ENCODE data around the gene EYA3. TPM values are rescaled to one million over a fixed set of nuclear protein-coding genes. Genes with fewer than 3 reads are reported as not detected.

EYA3 gene
- total RNA-seq, 1 donor from 2014 or later, result 15.7 TPM

GRCh38 chr1:27981145-27981544, 107.3 kb downstream of the EYA3 start:
- H3K4me1 Mint-ChIP-seq (ENCODE audit: low read depth), result no peaks in the 10 kb centered on the region
- H3K27me3 Mint-ChIP-seq (ENCODE audit: low read depth), result no peaks in the 10 kb centered on the region
- H3K4me3 Mint-ChIP-seq (ENCODE audit: unreplicated experiment), result no peak overlapping the region
- H3K9me3 Mint-ChIP-seq (ENCODE audit: low read depth), result no peaks in the 10 kb centered on the region
- no peak overlapping the region for H3K27ac Mint-ChIP-seq (ENCODE audit: unreplicated experiment)
- H3K36me3 Mint-ChIP-seq (ENCODE audit: low read depth), result peaks cover 10% of the 10 kb centered on the region
- no peak for TF ChIP-seq CTCF (IDR thresholded peaks at IDR 0.05)
- DNase-seq (ENCODE audit: low spot score), result no peak

GRCh38 chr1:27980216-27980845, 108.1 kb downstream of the EYA3 start:
- no peaks in the 10 kb centered on the region for H3K27me3 Mint-ChIP-seq (ENCODE audit: low read depth)
- no peak for DNase-seq (ENCODE audit: low spot score)
- TF ChIP-seq CTCF (IDR thresholded peaks at IDR 0.05), result no peak
- H3K27ac Mint-ChIP-seq (ENCODE audit: unreplicated experiment), result peak overlapping the region; percentile 50
- no peak overlapping the region for H3K4me3 Mint-ChIP-seq (ENCODE audit: unreplicated experiment)
- no peaks in the 10 kb centered on the region for H3K4me1 Mint-ChIP-seq (ENCODE audit: low read depth)
- H3K9me3 Mint-ChIP-seq (ENCODE audit: low read depth), result no peaks in the 10 kb centered on the region
- peaks cover 7% of the 10 kb centered on the region for H3K36me3 Mint-ChIP-seq (ENCODE audit: low read depth)

- DNase-seq (ENCODE audit: low spot score), result no peak
- Mint-ChIP-seq H3K4me1 (ENCODE audit: low read depth) (no peaks in the 10 kb centered on the region), H3K4me3 (ENCODE audit: unreplicated experiment) (no peak overlapping the region), H3K36me3 (ENCODE audit: low read depth) (peaks cover 6% of the 10 kb centered on the region), H3K9me3 (ENCODE audit: low read depth) (no peaks in the 10 kb centered on the region), H3K27me3 (ENCODE audit: low read depth) (no peaks in the 10 kb centered on the region), H3K27ac (ENCODE audit: unreplicated experiment) (no peak overlapping the region)
- TF ChIP-seq CTCF (IDR thresholded peaks at IDR 0.05), result peak; percentile 28
Measured at GRCh38 chr1:27979859-27980201, 108.6 kb downstream of the EYA3 start.

- peak; percentile 83 for TF ChIP-seq CTCF (IDR thresholded peaks at IDR 0.05)
- no peaks in the 10 kb centered on the region for H3K9me3 Mint-ChIP-seq (ENCODE audit: low read depth)
- no peaks in the 10 kb centered on the region for H3K27me3 Mint-ChIP-seq (ENCODE audit: low read depth)
- no peak overlapping the region for H3K4me3 Mint-ChIP-seq (ENCODE audit: unreplicated experiment)
- H3K4me1 Mint-ChIP-seq (ENCODE audit: low read depth), result no peaks in the 10 kb centered on the region
- DNase-seq (ENCODE audit: low spot score), result no peak
- no peak overlapping the region for H3K27ac Mint-ChIP-seq (ENCODE audit: unreplicated experiment)
- peaks cover 6% of the 10 kb centered on the region for H3K36me3 Mint-ChIP-seq (ENCODE audit: low read depth)
Measured at GRCh38 chr1:27979151-27979858, 109.1 kb downstream of the EYA3 start.

- H3K36me3 Mint-ChIP-seq (ENCODE audit: low read depth), result peaks cover 9% of the 10 kb centered on the region
- no peaks in the 10 kb centered on the region for H3K27me3 Mint-ChIP-seq (ENCODE audit: low read depth)
- no peak overlapping the region for H3K27ac Mint-ChIP-seq (ENCODE audit: unreplicated experiment)
- no peaks in the 10 kb centered on the region for H3K9me3 Mint-ChIP-seq (ENCODE audit: low read depth)
- H3K4me1 Mint-ChIP-seq (ENCODE audit: low read depth), result peaks cover 22% of the 10 kb centered on the region
- no peak overlapping the region for H3K4me3 Mint-ChIP-seq (ENCODE audit: unreplicated experiment)
- no peak for DNase-seq (ENCODE audit: low spot score)
- no peak for TF ChIP-seq CTCF (IDR thresholded peaks at IDR 0.05)
Measured at GRCh38 chr1:27974417-27974781, 114.0 kb downstream of the EYA3 start.
